NCI-H2196 treated with DMSO at 0.1 percent for 48 hours (cell line): ENCODE measurements around the gene UNCX.
"Not testable (repeated sequence)": the region's sequence is repeated elsewhere in the genome, so short reads cannot be mapped to it uniquely, and the experiment has no call there.

ENCODE experiments used
- DNase-seq: peaks from one replicate; lab custom pipeline; 2025; ENCODE audit not compliant: unreplicated experiment; lab: John Stamatoyannopoulos, UW

Gene UNCX

DNA sequence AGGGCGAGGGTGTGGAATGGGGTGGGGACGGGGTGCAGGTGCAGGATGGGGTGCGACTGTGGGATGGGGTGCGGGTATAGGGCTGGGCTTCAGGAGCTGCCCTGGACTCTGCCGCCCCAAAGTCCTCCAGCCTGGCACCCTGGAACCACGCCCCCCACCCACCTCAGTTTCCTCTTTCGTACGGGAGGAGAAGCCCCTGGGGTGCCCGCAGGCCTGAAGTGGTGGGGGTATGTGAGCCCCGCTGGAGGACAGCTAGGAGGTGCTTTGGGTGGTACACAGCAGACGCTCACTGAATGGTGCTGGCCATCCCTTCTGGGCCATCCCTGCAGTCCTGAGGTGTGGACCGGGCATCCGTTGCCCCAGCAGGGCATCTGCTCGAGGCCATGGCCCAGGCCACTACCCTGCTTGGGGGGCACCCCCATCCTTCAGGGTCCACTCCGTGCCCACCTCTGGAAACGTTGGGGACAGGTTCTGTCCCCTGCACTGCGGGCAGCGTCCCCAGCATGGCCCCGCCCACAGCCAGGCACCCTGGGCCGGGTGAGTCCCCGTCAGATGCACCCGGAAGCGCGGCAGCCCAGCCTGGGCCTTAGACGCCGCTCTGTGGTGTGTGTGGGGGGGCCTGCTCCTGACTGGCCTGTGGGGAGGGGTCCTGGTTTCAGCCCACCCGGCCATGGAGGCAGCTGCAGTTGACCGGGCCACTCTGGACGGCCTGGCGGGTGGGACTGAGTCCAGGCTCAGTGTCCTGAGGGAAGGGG is 41.6 kb downstream of the UNCX start:
- no peak for DNase-seq

DNA sequence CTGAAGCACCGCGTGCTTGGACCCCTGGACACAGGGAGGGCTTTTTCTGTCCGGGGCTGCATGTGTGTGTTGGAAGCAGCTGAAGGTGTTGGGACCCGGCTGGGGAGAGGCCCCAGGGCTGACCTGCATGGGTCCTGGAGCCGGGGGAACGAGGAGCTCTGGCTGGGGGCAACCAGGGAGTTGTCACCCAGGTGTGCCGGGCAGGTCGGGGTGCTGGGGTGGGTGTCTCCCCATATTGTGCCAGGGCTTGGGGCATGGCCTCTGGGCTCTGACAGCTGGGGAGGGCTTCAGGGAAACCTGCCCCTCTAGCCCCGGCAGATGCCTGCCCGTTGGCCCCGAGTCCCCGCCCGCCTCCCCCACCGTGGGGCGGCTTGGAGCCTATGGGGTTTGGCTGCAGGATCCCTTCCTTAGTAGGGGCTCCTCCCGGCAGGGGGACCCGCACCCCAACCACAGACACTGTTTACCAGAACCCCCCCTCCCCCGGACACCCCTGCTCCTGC is 42.3 kb downstream of the UNCX start:
- DNase-seq, result no peak

DNA sequence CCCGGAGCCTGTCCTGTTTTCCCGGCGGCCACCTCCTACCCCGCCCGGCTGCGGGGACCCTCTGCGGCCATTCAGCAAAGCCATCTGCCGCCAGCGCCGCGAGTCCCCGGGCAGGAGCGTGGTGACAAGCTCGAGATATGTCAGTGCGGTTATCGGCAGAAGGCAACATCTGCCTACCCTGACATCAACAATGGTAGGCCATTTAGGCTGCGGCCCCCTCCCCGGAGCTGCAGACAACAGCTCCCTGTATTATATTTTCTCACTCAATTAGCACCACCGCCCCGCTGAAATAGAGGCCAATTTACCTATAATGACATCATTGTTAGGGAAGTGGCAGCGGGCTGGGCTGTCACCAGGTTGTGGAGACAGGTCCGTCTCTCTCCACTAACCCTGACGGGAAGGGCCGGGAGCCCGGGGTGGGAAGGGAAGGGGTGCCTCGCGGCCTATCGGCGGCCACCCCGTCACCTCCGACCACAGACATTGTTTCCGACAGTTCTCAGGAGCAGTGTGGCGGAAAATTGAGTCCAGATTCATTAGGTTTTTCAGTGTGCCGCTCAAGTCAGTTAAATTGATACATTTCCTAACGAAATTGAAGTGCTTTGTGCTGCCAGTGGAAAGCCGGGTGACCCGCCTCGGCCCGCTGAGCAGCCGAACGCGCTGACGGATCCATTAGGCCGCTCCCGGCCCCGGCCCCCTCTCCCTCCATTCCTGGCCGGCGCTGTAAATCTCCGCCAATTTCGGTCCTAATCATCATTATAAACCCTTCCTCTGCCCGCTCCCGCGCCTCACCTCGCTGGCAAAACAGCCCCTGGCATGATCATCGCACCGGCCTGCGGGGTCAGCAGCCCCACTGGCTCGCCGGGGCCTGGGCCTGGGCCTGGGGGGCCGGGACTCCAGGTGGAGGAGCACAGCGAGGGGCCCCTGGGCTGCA is 43.0 kb downstream of the UNCX start:
- DNase-seq, result no peak

DNA sequence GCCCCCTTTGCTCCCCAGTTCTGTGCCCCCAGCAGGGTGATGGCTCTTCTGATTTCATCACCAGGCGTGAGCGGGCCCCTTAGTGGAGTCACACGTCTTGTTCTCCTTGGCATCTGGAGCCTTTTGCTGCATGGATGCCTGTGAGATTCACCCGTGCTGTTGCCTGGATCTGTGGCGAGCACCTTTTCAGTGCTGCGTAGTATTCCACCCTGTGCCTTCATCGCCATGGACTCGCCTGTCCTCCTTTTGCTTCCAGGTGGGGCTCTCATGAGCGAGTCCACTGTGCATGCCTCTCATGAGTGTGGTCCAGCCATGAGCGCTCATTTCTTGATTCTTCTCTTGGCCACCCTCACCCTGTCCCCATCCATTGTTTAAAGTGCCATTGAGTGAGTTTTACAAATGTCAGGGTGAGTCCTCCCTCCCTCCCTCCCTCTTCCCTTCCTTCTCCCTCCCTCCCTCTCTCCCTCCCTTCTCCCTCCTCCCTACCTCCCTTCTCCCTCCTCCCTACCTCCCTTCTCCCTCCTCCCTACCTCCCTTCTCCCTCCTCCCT is 44.0 kb downstream of the UNCX start:
- DNase-seq, result no peak

DNA sequence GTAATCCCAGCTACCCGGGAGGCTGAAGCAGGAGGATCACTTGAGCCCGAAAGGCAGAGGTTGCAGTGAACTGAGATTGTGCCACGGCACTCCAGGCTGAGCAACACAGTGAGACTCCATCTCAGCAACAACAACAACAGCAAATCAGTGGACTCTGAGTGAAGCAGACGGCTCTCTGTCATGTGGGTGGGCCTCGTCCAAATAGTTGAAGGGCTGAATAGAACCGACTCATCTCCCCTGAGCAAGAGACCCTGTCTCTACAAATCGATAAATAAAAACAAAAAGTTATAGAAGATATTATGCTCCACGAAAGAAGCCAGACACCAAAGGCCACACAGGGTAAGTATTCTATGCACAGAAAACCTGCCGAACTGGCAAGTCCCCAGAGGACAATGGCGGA is 45.9 kb downstream of the UNCX start:
- DNase-seq, result no peak

DNA sequence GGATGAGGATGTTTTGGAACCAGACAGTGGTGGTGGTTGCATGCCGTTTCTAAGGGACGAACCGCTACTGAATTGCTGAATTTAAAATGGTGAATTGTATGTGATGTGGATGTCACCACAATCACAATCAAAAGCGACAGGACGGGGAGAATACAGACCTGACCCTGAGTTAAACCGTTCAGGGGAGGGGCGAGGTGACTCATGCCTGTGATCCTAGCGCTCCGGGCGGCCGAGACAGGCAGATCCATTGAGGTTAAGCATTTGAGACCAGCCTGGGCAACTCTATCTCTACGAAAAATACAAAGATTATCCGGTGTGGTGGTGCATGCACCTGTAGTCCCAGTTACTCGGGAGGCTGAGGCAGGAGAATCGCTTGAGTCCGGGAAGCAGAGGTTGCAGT is 46.4 kb downstream of the UNCX start:
- no peak for DNase-seq

DNA sequence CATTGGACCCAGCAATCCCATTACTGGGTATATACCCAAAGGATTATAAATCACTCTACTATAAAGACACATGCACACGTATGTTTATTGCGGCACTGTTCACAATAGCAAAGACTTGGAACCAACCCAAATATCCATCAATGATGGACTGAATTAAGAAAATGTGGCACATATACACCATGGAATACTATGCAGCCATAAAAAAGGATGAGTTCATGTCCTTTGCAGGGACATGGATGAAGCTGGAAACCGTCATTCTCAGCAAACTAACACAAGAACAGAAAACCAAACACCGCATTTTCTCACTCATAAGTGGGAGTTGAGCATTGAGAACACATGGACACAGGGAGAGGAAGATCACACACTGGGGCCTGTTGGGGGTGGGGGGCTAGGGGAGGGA is 47.2 kb downstream of the UNCX start:
- not testable (repeated sequence) for DNase-seq

DNA sequence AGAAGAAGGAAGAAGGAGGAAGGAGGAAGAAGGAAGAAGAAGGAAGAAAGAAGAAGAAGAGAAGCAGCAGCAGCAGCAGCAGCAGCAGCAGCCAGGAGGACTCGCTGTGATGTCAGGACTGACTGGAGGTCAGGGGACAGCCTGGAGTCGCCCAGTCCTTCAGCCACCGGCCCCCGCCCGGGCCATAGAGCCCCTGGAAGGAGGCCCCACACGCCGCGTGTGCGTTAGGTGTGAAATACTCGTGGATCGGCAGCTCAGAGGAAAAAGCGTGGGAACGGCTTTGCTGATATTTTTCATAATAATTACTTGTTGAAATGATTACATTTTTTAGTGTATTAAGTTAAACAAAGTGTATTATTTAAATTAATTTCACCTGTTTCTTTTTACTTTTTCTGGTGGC is 48.4 kb downstream of the UNCX start:
- DNase-seq, result no peak

DNA sequence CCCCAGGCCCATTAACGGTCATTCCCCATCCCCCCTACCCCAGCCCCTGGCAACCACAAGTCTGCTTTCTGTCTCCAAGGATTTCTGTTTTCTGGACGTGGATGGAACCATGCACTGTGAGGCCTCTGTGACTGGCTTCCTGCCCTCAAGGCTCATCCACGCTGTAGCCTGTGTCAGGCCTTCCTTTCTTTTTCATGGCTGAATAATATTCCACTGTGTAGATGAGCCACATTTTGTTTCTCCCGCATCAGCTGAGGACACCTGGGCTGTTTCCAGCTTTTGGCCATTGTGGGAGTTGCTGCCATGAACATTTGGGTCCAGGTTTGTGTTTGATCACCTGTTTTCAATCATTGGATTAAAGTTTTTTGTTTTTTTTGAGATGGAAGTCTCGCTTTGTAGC is 50.0 kb downstream of the UNCX start:
- no peak for DNase-seq

DNA sequence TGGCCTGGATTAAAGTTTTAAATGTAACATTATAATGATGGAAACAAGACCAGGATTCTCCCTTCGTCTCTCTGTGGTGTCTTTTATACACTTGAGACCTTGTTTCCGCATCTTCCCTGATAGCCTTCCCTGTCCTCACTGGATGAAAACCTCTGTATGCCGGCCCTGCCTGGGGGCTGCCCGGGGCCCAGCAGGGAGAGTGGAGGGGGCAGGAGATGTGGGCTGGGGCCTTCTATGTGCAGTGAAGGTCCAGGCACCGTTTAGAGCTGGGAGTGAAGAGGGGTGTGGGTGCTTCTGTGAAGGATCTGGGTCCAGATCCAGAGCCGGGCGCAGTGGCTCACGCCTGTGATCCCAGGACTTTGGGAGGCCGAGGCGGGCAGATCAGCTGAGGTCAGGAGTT is 50.7 kb downstream of the UNCX start:
- DNase-seq, result no peak

DNA sequence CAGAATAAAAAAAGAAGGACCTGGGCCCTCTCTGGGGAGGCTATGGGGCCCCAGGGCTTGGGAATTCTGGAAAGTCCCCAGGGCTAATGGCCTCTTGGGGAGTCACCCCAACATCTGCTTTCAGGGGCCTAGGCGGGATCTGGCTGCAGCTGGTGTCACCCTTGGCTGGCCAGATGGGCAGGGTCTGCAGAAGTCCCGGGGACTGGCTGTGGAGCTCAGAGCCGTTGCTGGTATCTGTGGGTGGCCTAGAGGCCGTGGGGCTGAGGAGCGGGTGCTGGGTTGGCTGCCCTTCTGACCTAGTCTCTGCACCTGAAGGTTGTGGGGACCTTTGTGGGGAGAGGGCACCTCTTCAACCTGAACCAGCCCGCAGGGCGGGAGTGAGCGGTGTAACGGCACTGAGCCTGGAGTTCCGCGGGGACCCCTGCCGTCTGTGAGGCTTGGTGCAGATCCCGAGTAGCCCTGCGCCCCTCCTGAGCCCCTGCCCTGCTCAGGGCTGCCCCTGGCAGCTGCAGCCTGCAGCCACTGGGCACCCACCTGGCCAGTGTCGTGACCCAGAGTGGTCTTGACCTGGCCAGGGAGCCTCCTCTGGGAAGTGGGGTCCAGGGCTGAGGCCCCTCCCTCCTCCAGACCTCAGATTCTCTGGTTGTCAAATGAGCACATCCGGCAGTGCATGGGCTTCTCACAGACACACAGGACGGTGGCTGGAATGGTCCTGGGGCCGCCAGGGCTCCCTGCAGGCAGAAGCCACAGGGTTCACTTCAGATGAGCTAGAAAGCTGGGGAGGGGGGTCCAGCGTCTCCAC is 51.5 kb downstream of the UNCX start:
- no peak for DNase-seq

DNA sequence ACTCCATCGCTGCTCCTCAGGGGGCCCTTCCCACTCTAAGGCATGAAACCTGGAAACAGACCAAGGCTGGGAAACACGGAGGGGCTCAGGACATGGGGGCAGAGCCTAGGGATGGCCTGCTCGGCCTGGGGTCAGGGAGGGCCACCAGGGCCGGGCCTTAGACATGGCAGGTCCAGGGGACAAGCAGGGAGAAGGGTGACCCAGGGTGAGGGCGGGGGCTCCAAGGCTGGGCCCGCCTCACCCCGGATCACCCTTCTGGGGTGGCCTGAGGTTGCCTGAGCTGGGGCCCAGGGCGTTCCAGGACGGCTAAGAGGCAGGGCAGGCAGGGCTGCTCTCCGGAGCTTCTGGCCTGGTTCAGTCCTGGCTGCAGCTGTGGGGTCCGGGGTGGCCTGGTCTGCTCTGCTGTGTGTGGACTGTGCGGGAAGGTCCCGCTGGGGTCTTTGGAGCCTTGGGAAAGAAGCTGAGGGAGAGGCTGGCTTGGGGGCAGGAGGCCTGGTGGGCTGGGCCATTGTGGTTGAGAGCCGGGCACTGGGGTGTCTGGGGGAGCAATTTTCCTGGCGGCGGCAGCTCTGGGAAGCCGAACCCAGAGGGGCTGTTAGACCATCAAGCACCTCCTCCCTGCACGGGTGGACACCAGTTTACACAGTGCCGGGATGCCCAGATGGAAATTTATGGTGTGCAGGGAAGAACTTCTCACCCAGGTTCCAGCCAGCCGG is 52.2 kb downstream of the UNCX start:
- DNase-seq, result no peak

DNA sequence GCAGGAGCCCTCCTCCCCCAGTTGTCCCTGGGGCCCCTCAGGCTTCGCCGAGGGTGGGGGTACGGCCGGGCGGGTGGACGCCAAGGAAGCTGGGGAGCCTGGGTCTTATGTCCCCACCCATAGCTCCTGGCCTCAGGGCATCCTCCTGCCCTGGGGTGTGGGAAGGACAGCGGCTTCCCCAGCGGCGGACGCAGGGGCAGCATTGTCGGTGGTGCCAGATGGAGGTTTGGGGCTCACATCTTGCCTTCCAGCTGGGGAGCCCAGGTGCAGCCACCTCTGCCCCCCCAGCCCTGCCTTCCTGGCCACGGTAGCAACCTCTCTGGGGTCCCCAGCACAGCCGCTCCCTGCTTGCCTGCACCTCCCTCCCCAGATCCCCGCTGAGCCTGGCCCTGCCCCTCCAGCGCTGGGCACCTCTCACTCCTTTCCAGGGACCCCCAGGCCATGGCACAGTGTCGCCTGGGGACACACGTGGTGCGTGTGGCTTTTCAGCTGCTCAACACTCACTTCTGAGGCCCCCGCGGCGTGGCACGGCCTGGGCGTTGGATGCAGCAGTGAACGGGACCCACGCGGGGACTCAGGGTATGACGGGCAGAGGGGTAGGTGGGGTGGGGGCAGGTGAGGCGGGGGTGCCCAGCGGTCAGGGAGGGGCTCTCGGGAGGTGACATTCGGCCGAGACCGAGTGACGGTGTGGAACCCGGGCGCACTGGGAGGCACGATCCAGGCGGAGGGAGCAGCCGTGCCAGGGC is 53.1 kb downstream of the UNCX start:
- no peak for DNase-seq
